Body of pancreas (tissue), 4 donors: ENCODE measurements around the gene BHMT2.

Experiments
- CTCF ChIP-seq, 7 experiments: fragments of 450-650 bp in 4 of 7; fragments of 200-600 bp in 3 of 7; sonication (generic) in 3 of 7; IDR thresholded peaks; one replicate each; pipeline ENCODE4 v1.5.1; 2016 to 2019; ENCODE audit warnings: antibody characterized with exemption in 7 of 7
- POLR2A ChIP-seq, 3 donors: fragments of 450-650 bp; IDR thresholded peaks; one replicate each; pipeline ENCODE4 v1.6.1; 2016; ENCODE audit warnings: antibody characterized with exemption in 3 of 3, mild to moderate bottlenecking in 2 of 3

GRCh38 chr5:79042188-79042587, 27.4 kb upstream of the BHMT2 start:
- TF ChIP-seq CTCF (IDR thresholded peaks at IDR 0.05) (no peak), POLR2A (IDR thresholded peaks at IDR 0.05) (no peak)
